Stimulated activated CD8-positive, alpha-beta memory T cell treated with anti-CD3 and anti-CD28 coated beads, Interleukin-12 subunit alpha, Interleukin-12 subunit beta, amount 100 ng/mL, for 24 hours (primary cell): Measurements from ENCODE around the gene ASXL2.
"Not testable (repeated sequence)": the region's sequence is repeated elsewhere in the genome, so short reads cannot be mapped to it uniquely, and the experiment has no call there.

Experiments used
- DNase-seq: peaks from one replicate; pipeline ENCODE4 v3.0.0-alpha.2; 2020; ENCODE audit errors: extremely low read depth

The ASXL2 gene

DNA sequence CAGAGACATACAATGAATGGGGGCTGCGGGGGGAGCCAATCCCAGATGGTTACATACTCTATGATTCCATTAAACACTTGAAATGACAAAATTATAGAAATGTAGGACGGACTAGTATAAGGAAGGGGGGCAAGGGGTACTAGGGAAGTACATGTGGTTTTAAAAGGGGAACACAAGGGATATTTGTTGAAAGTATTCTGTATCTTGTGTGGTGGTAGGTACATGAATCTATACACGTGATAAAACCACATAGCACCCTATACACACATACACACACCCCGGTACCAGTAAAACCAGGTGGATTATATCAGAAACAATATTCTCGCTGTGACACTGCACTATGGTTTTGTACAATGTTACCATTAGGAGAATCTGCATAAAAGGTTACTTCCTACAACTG lies 45.4 kb downstream of the ASXL2 start:
- no peak for DNase-seq

- DNase-seq = no peak
Observed at GRCh38 chr2:25831746-25832449, 46.4 kb downstream of the ASXL2 start.

DNA sequence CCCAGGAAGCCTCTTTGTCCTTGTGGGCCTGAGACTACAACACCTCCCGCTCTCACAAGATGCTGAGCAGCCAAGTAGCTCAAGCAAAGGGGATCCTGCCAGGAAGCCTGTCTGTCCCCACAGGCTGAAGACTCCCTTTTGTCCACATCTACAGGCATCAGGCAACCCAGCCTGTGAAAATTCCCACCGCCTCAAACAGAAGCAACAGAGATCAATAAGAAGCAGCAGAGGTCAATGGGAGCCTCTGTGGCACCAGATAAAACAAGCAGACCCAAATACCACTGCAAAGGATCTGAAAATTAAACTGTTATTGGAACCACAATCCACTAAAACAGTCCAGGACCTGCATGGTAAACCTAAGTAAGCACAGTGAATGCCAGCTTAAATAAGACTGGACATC lies 48.5 kb downstream of the ASXL2 start:
- no peak for DNase-seq

DNA sequence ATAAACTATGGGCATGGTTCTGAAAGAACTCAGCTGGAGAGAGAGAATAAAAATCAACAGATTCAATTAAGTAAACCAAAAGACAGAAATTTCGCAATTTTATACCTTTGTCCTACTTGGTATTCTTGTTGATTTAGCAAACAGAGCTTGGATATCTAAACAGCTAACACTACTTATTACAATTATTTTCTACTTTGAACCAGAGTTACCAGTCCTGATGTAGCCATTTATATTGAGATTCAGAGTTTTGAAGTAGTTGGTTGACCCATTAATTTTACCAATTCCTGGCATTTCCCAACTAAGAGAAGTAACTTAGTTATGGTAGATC lies 48.9 kb downstream of the ASXL2 start:
- no peak for DNase-seq

DNA sequence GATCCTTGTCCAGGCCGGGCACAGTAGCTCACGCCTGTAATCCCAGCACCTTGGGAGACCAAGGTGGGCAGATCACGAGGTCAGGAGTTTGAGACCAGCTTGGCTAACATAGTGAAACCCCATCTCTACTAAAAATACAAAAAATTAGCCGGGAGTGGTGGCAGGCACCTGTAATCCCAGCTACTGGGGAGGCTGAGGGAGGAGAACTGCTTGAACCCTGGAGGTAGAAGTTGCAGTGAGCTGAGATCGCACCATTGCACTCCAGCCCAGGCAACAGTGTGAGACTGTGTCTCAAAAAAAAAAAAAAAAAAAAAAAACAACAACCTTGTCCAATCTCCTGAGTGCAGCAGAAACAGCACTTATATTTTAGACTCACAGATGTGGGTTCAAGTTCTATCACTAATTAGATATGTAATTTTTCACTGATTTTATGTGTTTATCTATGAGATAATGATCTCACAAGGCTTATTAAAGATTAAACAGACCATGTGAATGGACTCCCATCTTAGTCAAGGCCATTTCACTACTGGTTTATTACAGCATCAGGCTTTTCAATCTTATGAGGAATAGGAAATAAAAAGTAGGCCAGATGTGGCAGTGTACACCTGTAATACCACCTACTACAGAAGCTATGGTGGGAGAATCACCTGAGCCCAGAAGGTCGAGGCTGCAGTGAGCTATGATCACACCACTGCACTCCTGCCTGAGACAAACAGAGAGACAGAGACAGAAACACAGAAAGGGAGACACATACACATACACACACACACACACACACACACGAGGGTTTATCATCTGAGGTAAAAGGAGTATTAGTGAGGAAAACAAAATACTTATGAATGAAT lies 49.5 kb downstream of the ASXL2 start:
- DNase-seq = not testable (repeated sequence)

DNA sequence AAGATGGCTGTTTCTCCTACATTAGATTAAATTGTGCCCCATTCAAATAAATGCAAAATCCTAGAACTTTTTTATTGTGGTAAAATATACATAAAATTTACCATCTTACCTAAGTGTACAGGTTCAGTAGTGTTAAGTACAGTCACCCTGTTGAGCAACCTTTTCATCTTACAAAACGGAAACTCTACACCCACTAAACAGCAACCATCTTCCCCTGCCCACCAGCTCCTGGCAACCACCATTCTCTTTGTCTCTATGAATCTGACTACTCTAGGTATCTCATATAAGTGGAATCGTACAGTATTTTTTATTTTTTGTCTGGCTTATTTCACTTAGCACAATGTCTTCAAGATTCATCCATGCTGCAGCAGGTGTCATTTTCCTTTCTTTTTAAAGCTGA lies 53.0 kb downstream of the ASXL2 start:
- DNase-seq = peak; percentile 2

DNA sequence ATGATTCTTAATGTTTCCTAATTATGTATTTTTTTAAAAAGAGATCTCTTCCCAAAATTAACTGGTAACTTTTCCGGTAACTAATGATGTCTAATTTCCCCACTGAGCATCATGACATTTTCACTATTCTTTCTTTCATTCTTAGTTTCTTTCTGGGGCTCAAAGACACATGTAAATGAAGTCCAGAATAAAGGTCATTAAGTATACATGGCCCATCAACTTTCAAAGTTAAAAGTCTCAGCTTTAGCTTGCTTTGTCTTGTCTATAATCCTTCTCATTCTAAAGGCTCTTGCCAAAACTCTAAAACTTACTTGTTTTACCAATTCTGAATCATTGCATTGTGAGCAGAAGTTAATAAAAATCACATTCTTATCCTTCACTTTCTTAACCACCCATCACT lies 53.6 kb downstream of the ASXL2 start:
- DNase-seq = no peak

- no peak for DNase-seq
Observed at GRCh38 chr2:25824216-25824615, 54.1 kb downstream of the ASXL2 start.

- peak; percentile 8 for DNase-seq
Observed at GRCh38 chr2:25822190-25823117, 55.8 kb downstream of the ASXL2 start.

DNA sequence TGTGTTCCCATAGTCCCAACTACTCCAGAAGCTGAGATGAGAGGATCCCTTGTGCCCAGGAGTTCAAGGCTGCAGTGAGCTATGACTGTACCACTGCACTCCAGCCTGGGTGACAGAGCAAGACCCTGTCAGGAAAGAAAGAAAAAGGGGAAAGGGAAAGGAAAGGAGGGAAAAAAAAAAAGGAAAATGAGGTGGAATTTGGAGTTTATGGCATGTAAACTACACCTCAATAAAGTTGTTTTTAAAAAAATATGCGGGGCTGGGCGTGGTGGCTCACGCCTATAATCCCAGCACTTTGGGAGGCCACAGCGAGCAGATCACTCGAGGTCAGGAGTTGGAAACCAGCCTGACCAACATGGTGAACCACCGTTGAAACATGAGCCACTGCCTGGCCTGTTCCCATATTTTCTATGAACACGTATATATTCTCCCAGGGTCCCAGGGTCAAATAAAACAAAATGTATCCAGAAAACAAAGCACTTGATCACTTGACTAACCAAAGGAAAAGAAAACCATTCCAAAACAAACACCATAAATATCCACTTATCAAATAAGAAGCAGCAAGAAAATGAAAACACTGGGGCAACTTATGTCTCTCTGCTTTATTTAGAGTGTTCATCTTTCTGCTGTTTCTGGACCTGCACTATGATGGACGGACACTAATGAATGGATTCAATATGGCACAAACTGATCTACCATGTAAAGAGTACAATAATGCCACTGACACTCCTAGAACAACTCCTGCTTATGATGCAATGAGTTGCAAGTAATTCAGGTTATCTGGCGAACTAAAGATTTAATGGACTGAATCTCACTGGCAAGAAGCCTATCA lies 56.8 kb downstream of the ASXL2 start:
- DNase-seq = no peak

DNA sequence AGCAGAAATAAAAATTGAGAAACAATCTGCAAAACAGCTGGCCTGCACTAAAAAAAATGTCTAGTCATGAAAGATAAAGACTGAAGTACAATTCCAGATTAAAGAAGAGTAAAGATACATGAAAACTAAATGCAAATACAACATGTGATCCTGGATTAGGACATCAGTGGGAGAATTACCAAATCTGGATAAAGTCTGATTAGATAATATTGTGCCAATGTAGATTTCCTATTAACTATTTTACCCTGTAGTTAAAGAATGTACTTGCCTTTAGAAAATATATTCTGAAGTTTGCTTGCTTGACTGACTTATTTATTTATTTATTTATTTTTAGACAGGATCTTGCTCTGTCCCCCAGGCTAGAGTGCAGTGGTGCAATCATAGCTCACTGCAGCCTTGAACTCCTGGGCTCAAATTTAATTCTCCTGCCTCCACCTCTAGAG lies 58.7 kb downstream of the ASXL2 start:
- DNase-seq = no peak

- no peak for DNase-seq
Observed at GRCh38 chr2:25817630-25818029, 60.7 kb downstream of the ASXL2 start.

GRCh38 chr2:25817006-25817405 lies 61.3 kb downstream of the ASXL2 start:
- DNase-seq = no peak

DNA sequence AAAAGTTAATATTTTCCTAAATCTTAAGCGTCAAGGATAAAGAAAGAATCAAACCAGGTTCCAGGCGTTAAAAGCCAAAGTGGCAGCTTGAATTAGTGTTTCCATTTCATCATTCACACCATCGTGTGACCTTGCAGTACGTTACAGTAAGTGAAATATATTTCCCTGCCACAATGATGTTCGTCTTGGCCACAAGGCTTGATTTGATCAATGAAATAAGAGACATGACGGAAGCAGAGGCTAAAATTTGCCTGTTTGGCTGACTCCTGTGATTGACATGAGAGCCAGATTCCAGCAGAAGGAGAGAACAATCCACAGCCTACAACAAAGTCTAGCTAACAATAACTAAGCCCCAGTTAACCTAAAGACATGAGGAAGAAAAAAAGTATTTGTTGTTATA lies 62.0 kb downstream of the ASXL2 start:
- DNase-seq = no peak

DNA sequence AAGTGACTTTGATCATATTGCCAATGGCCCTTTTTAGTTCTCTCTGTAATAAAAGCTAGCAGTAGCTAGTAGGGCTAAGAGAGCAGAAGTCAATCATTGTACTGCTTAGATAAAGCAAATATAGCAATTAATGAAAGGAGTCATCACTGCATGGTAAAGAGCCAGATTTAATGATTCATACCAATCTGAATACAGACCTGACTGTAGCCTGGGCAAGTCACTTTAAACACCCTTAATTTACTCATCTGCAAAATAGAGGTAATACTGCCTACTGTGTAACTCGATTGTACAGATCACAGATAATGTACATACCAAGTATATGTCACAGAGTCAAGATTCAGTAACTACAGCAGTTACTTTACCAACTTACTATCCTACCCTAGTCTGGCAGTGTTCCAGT lies 63.6 kb downstream of the ASXL2 start:
- no peak for DNase-seq

- DNase-seq = no peak
Observed at GRCh38 chr2:25810428-25810827, 67.9 kb downstream of the ASXL2 start.

DNA sequence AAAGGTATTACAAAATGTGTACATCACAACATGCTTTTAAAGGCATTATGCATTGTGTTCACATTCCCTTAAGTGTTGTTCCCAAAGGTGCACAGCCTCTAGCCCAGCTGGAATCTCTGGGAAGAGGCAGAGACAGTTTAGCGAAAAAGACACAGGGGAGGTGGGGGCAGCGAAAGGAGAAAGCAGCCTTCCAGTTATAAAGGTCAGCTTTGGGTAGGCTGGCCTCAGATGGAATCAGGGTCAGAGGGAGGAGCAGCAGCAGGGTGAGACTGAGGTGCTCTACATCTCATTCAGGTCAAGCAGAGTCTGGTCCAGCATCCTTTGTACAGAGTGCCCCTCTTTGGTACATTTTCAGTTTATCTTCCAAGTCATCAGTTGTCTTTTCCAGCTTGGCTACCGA lies 68.6 kb downstream of the ASXL2 start:
- DNase-seq = no peak

- DNase-seq = no peak
Observed at GRCh38 chr2:25808006-25808383, 70.3 kb downstream of the ASXL2 start.

DNA sequence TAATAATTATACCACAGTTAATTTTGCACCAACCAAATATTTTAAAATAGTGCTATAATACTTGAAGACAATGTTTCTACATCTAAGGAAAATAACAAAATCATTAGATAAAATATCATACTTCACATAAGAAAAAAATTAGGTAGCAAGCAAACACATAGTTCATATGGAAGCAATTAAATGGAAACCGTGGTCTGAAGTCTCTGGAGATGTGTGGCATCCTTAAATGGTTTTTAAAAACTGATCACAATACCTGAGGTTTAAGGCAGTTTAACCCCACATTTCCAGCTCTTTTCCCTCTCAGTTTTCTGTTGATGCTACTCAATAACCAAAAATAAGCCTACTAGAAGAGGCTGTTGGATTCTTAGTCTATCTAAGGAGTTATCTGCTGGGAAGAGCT lies 71.3 kb downstream of the ASXL2 start:
- no peak for DNase-seq

DNA sequence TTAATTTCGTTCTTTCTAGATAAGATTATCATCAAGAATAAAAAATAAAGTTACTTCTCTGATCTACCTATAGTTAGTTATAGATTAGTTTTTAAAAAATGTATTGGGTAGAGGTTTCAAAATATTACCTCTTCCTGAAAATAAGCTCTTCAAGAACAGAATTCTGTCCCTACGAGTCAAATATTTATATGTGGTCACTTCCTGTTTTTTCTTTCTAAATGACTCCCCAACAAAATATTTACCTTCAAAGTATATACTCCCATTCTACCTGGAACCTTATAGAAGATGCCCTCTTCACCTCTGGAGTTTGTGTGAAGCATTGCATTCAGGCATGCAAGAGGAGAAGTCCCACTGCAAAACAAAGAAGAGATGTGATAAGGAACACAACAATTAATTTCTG lies 72.3 kb downstream of the ASXL2 start:
- DNase-seq = no peak

GRCh38 chr2:25804338-25804737 lies 73.9 kb downstream of the ASXL2 start:
- no peak for DNase-seq

DNA sequence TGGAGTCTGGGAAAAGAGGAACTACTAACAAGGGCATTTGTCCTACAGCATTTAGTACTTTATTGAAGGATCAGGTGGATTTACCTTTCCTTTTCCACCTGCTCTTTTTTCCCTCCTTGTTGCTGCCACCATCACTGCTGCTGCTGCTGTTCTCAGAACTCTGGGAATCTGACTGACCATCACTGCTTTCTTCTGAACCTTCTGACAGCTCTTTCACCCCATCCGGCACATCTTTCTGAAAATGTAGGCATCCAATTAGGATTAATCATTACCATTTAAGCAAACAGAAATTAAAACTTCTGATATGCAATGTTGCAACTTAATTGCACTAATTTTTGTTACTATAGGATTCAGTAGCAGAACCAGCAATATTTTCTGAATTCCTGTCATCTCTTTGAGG lies 79.0 kb downstream of the ASXL2 start:
- DNase-seq = no peak
